Sigmoid colon (tissue), 4 donors: Measurements from ENCODE around the gene TEX52.

Source experiments
- EP300 ChIP-seq, 4 donors: sonication (generic); formaldehyde crosslinking; IDR thresholded peaks; one replicate each; pipeline ENCODE4 v1.6.1; 2017; ENCODE audit warnings: antibody characterized with exemption in 4 of 4
- POLR2AphosphoS5 ChIP-seq, 4 donors: sonication (generic); formaldehyde crosslinking; IDR thresholded peaks; one replicate each; pipeline ENCODE4 v1.6.1; 2017; ENCODE audit warnings: antibody characterized with exemption in 4 of 4
- TF ChIP-seq, protein P1 (sequence below), 4 experiments: fragments of 450-650 bp in 3 of 4; fragments of 200-600 bp in 1 of 4; IDR thresholded peaks; one replicate each; pipeline ENCODE4 v1.5.1; 2016 to 2019; ENCODE audit warnings: antibody characterized with exemption in 4 of 4, mild to moderate bottlenecking in 3 of 4, moderate library complexity in 2 of 4

DNA sequence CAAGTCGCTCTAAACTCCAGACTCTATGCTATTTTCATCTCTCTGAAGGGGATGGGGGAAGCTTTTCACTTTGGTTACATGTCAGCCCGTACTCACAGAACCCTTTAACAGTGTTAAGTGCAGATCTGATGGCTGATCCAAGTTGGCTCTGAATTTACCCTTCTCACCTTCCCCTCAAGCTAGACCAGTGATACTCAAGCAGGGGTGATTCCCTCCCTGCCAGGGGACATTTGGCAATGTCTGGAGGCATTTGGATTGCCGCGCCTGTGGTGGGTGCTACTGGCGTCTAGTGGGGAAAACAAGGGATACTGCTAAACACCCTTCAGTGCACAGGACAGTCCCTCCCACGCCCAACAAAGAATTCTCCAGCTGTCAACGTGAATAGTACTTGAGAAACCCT is 6.0 kb upstream of the TEX52 start:
- TF ChIP-seq POLR2AphosphoS5 (IDR thresholded peaks at IDR 0.05) = no peak
- TF ChIP-seq, protein P1, sequence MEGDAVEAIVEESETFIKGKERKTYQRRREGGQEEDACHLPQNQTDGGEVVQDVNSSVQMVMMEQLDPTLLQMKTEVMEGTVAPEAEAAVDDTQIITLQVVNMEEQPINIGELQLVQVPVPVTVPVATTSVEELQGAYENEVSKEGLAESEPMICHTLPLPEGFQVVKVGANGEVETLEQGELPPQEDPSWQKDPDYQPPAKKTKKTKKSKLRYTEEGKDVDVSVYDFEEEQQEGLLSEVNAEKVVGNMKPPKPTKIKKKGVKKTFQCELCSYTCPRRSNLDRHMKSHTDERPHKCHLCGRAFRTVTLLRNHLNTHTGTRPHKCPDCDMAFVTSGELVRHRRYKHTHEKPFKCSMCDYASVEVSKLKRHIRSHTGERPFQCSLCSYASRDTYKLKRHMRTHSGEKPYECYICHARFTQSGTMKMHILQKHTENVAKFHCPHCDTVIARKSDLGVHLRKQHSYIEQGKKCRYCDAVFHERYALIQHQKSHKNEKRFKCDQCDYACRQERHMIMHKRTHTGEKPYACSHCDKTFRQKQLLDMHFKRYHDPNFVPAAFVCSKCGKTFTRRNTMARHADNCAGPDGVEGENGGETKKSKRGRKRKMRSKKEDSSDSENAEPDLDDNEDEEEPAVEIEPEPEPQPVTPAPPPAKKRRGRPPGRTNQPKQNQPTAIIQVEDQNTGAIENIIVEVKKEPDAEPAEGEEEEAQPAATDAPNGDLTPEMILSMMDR (IDR thresholded peaks at IDR 0.05) = no peak
- TF ChIP-seq EP300 (IDR thresholded peaks at IDR 0.05) = no peak
